Amniotic stem cell (primary cell): ENCODE data around the gene REX1BD.
"Not testable (repeated sequence)": the region's sequence is repeated elsewhere in the genome, so short reads cannot be mapped to it uniquely, and the experiment has no call there.

ENCODE experiments used
- DNase-seq: peaks from one replicate; lab custom pipeline; 2025; lab: John Stamatoyannopoulos, UW

REX1BD gene

DNA sequence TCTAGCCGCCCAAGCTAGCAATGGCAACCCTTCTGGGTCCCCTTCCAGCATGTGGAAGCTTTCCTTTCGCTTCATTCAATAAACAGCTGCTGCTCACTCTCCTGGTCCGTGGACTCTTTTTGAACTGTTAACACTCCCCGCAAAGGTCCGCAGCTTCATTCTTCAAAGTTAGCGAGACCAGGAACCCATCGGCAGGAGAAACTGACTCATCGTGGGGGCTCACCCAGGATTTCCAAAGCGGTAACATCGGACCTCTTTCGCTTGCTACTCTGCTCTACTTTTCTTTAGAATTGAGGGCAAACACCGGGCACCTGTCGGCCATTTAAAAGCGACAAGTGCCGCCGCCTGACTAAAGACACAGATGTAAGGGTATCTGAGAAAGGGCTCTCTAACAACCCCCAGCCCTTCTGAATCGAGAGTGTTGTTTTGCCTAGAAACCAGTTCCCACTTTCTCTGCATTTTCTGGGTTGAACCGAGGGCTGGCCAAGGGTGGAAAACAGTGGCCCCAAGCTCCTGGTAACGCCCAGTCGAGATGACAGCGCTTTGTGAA lies 11.2 kb upstream of the REX1BD start:
- DNase-seq, result no peak

DNA sequence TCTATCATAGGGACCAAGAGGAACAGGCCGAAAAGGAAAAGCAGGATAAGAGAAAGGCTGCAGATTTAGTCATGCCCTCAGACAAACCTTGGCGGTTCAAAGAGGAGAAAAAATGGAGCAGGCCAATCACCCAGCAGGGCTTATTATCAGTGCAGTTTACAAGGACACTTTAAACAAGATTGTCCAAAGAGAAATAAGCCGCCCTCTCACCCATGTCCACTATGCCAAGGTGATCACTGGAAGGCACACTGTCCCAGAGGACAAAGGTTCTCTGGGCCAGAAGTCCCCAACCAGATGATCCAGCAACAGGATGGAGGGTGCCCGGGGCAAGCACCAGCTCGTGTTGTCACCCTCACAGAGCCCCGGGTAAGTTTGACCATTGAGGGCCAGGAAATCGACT lies 8.3 kb upstream of the REX1BD start:
- no peak for DNase-seq

DNA sequence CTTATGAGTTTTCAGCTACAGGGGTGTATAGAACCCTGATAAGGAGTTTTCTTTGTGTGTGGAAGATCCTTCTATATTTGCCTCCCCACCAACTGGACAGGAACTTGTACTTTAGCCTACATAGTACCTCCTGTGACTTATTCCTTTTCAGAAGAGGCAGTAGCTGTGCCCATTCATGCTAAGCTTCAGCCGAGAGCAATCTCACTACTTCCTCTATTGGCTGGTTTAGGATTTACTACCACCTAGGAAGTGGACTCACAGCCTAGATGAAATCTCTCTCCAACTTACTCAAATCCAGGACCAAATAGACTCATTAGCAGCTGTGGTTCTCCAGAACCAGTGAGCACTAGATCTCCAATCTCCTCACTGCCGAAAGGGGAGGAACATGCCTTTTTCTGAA lies 2.3 kb upstream of the REX1BD start:
- no peak for DNase-seq

DNA sequence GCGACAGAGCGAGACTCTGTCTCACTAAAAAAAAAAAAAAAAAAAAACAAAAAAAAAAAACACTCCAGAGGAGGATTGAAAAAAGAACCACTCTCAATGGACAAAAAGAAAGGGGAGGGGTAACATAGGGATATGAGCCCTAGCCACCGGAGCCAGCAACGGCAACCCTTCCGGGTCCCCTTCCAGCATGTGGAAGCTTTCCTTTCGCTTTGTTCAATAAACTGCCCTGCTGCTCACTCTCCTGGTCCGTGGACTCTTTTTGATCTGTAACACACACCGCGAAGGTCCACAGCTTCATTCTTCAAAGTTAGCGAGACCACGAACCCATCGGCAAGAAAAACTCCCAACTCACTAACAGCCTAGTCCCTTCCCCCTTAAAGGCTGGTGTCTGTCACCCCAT lies 1.0 kb upstream of the REX1BD start:
- no peak for DNase-seq

- no peak for DNase-seq
These were observed 512 bp upstream of the REX1BD start for GRCh38 chr19:18587962-18588610.

GRCh38 chr19:18589380-18590272 lies 1.0 kb downstream of the REX1BD start:
- DNase-seq, result peak; percentile 14

GRCh38 chr19:18590273-18591272 lies 2.0 kb downstream of the REX1BD start:
- no peak for DNase-seq

- DNase-seq, result no peak
These were observed 3.3 kb downstream of the REX1BD start for GRCh38 chr19:18591735-18592385.

DNA sequence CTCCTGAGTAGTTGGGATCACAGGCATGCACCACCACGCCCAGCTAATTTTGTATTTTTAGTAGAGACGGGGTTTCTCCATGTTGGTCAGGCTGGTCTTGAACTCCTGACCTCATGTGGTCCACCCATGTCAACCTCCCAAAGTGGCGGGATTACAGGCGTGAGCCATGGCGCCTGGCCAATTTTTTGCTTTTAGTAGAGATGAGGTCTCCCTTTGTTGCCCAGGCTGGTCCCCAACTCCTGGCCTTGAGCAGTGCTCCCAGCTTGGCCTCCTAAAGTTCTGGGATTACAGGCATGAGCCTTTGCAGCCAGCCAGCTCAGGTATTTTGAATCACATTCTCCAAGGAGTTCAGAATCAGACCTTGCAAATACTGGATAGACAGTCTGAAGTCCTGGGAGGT lies 4.1 kb downstream of the REX1BD start:
- not testable (repeated sequence) for DNase-seq

DNA sequence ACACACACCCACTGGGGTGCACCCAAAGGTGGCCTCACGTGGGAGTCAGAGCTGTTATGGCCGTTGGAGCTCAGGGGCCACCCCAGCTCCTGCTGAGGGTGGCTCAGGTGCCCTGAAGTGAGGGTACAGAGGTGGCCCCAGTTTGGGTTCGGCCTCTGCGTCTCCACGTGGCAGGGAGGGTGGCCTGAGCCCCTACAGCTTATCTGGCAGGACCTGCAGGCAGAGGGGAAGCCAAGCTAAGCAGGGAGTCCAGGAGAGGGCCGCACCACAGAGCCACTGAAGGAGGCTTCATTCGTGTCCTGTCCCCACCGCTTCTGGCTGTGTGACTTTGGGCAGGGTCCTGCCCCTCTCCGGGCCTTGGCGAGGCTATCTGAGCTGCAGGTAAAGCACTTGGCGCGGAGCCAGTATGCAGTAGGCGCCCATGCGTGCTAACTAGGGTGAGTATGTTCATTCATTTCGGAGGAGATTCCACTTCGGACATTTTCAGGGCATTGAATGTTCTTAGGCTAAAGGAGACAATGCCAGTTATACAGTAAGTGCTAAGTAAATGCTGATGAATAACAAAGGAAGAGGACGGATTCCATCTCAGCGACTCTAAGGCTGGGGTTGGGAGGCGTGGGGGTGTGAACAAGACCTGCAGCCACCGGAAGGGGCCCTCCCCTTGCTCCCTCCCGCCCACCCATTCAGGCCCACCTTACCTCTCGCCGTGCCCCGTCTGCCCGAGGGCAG lies 4.9 kb downstream of the REX1BD start:
- DNase-seq, result no peak

GRCh38 chr19:18594096-18594823 lies 5.7 kb downstream of the REX1BD start:
- peak; percentile 60 for DNase-seq

GRCh38 chr19:18594824-18595373 lies 6.3 kb downstream of the REX1BD start:
- no peak for DNase-seq

- DNase-seq, result no peak
These were observed 6.9 kb downstream of the REX1BD start for GRCh38 chr19:18595475-18595874.

- DNase-seq, result no peak
These were observed 8.2 kb downstream of the REX1BD start for GRCh38 chr19:18596752-18597157.

GRCh38 chr19:18597809-18598660 lies 9.4 kb downstream of the REX1BD start:
- DNase-seq, result no peak

DNA sequence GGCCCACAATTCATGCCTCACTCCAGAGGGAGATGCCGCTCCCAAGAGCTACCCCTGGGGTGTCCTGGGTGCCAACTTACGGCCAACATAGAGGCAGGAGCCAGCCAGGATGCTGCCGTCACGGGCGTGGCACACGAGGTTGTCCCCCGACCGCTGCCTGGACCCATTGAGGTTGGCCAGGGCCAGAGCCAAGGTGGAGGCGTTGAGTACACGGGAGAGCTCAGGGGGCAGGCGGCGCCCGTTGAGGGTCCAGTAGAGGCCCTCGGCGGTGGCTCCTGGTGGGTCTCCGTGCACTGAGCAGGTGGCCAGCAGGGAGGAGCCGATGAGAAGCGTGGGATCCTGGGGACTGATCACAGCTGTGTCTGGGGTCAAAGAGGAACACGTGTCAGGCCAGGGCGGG lies 10.9 kb downstream of the REX1BD start:
- DNase-seq, result no peak

- DNase-seq, result not testable (repeated sequence)
These were observed 12.2 kb downstream of the REX1BD start for GRCh38 chr19:18600692-18601397.

- DNase-seq, result no peak
These were observed 13.3 kb downstream of the REX1BD start for GRCh38 chr19:18601875-18602274.
